ENCODE data around the gene ANKRD62. TPM values are rescaled to one million over a fixed set of nuclear protein-coding genes. Genes with fewer than 3 reads are reported as not detected.

Gene ANKRD62
- total RNA-seq, 2 experiments from 2014 or later = not detected

GRCh38 chr18:12109836-12110235 is 16.2 kb downstream of the ANKRD62 start:
- no peaks in the 10 kb centered on the region for H3K9me3 ChIP-seq (ENCODE audit: control insufficient read depth in 1 of 2, insufficient read depth in 1 of 2, low read length in 2 of 2)
- ChIA-PET POLR2A (no interaction called here), CTCF (no interaction called here)
- H3K27ac ChIP-seq (ENCODE audit: low read depth in 1 of 2, low read length in 2 of 2) = no peak overlapping the region
- peaks cover 0 to 5% of the 10 kb centered on the region in 2 experiments for H3K27me3 ChIP-seq (ENCODE audit: control insufficient read depth in 1 of 2, insufficient read depth in 2 of 2, low read length in 2 of 2)
- DNase-seq (no peak), ATAC-seq (ENCODE audit: poor library complexity) (no peak)
- H3K27me3 Mint-ChIP-seq = peaks cover 39% of the 10 kb centered on the region
- TF ChIP-seq CTCF (IDR thresholded peaks at IDR 0.05) = no peak
- intact Hi-C loops (cut with DNase I, micrococcal nuclease) = no loop called here
- H3K36me3 ChIP-seq (ENCODE audit: insufficient read depth, low read length) = no peaks in the 10 kb centered on the region
- H3K4me3 ChIP-seq (ENCODE audit: low read length) = no peak overlapping the region
- H3K27ac Mint-ChIP-seq = no peak overlapping the region
- H3K9me3 Mint-ChIP-seq = peaks cover 3% of the 10 kb centered on the region
- H3K4me1 ChIP-seq (ENCODE audit: insufficient read depth, low read length) = no peaks in the 10 kb centered on the region
- no peaks in the 10 kb centered on the region for H3K4me1 Mint-ChIP-seq (ENCODE audit: low read depth)
- no peak overlapping the region for H3K4me3 Mint-ChIP-seq
- no peaks in the 10 kb centered on the region for H3K36me3 Mint-ChIP-seq (ENCODE audit: low read depth)

- Mint-ChIP-seq H3K27me3 (peaks cover 13% of the 10 kb centered on the region), H3K4me1 (ENCODE audit: low read depth) (no peaks in the 10 kb centered on the region), H3K9me3 (peaks cover 3% of the 10 kb centered on the region), H3K27ac (no peak overlapping the region), H3K36me3 (ENCODE audit: low read depth) (no peaks in the 10 kb centered on the region), H3K4me3 (no peak overlapping the region)
- no peaks in the 10 kb centered on the region for H3K4me1 ChIP-seq (ENCODE audit: insufficient read depth, low read length)
- no peaks in the 10 kb centered on the region for H3K36me3 ChIP-seq (ENCODE audit: insufficient read depth, low read length)
- H3K4me3 ChIP-seq (ENCODE audit: low read length) = no peak overlapping the region
- ChIA-PET CTCF (no interaction called here), POLR2A (no interaction called here)
- intact Hi-C loops (cut with DNase I, micrococcal nuclease) = no loop called here
- ATAC-seq (ENCODE audit: poor library complexity) (no peak), DNase-seq (no peak)
- no peak overlapping the region for H3K27ac ChIP-seq (ENCODE audit: low read depth in 1 of 2, low read length in 2 of 2)
- H3K9me3 ChIP-seq (ENCODE audit: control insufficient read depth in 1 of 2, insufficient read depth in 1 of 2, low read length in 2 of 2) = no peaks in the 10 kb centered on the region
- H3K27me3 ChIP-seq (ENCODE audit: control insufficient read depth in 1 of 2, insufficient read depth in 2 of 2, low read length in 2 of 2) = no peaks in the 10 kb centered on the region
- no peak for TF ChIP-seq CTCF (IDR thresholded peaks at IDR 0.05)
These were observed 20.5 kb downstream of the ANKRD62 start for GRCh38 chr18:12113999-12114646.

GRCh38 chr18:12119358-12119757 is 25.7 kb downstream of the ANKRD62 start:
- POLR2A ChIA-PET = no interaction called here
- intact Hi-C loops (cut with DNase I, micrococcal nuclease) = no loop called here
- Histone ChIP-seq H3K27ac (ENCODE audit: low read depth in 1 of 2, low read length in 2 of 2) (no peak overlapping the region), H3K27me3 (ENCODE audit: control insufficient read depth in 1 of 2, insufficient read depth in 2 of 2, low read length in 2 of 2) (peaks cover 0 to 3% of the 10 kb centered on the region in 2 experiments), H3K4me3 (ENCODE audit: low read length) (no peak overlapping the region), H3K36me3 (ENCODE audit: insufficient read depth, low read length) (no peaks in the 10 kb centered on the region), H3K4me1 (ENCODE audit: insufficient read depth, low read length) (no peaks in the 10 kb centered on the region), H3K9me3 (ENCODE audit: control insufficient read depth in 1 of 2, insufficient read depth in 1 of 2, low read length in 2 of 2) (no peaks in the 10 kb centered on the region)
- Mint-ChIP-seq H3K27ac (no peak overlapping the region), H3K9me3 (no peaks in the 10 kb centered on the region), H3K27me3 (peaks cover 24% of the 10 kb centered on the region), H3K4me3 (no peak overlapping the region), H3K36me3 (ENCODE audit: low read depth) (no peaks in the 10 kb centered on the region), H3K4me1 (ENCODE audit: low read depth) (no peaks in the 10 kb centered on the region)
- DNase-seq (no peak), ATAC-seq (ENCODE audit: poor library complexity) (no peak)
- TF ChIP-seq CTCF (IDR thresholded peaks at IDR 0.05) = no peak
- CTCF ChIA-PET = interaction anchor here (0.7 kb wide), 1 partner anchor 396 kb away, joined by 3 read pairs; no protein-coding TSS in a partner anchor

Measured in CD4-positive, alpha-beta T cell (primary cell).